GM19324 (cell line): Measurements from ENCODE around the gene SLCO3A1.

Experiments used
- ATAC-seq: cut with Tn5 transposase; IDR thresholded peaks from one replicate; pipeline ENCODE4 v1.9.1; 2021; ENCODE audit warnings: mild to moderate bottlenecking, moderate library complexity; ENCODE audit not compliant: unreplicated experiment, low FRiP score

Gene SLCO3A1

DNA sequence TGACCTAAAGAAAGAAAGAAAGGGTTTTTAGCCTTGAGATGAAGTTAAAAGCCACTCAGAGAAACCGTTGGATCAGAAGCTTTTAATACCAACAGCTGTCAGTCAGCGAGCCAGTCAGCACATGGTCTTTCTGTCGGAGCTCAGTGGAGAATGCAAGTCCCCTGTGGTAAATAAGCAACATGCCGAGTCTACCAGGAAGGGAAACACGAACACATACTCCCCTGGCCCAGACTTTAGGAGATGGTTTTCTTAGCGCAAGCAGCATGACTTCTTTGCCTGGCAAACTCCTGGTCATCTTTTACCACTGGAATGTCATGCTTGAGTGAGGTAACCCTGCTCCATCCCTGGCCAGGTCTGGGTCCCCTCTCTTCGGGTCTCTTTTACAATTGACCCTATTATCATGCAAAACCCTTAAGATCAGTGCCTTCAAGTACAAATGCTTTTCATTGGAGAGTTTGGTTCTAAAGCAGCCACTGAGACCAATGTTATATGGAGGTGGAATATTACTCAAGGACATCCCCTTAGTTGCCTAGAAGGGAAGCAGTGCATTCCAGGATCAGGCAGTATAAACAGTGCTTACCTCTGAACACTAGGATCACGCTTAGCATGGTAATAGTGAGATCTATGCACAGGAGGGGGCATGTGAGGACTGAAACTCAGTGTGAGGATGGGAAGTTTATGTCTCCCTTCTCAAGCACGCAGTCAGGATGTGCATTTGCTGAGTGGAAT is 28.2 kb downstream of the SLCO3A1 start:
- no peak for ATAC-seq

DNA sequence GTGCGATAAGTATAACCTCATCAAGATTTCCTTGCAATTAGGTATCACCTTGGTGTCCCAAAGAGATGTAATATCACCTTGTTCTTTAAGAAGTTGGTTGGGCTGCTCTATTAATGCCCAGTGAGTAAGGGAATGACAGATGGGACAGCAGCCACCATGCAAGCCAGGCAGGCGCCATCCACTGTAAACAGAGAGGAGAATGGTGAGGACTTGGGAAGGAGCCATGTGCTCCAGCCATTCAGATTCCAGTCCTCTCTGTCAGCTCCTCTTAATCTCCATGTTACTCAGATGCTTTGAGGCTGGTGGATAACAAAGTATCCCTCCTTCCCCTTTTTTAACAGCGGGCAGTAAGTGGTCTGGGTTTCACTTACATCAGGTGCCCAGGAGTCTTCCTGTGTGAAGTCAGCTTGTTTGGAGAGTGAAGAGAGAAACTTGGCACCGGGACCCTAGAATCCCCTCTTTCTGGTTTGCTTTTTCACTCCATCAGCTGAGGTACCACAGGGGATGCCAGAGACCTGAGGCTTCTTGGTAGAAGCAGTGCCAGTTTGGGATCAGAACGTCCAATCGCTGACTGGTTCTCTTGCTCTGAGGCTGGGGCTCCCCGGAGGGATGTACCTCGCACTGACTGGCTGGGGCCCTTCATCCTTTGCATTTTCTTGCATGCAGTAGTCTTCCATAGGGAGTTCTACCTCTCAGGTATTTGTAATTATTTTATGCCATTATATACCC is 29.5 kb downstream of the SLCO3A1 start:
- no peak for ATAC-seq

DNA sequence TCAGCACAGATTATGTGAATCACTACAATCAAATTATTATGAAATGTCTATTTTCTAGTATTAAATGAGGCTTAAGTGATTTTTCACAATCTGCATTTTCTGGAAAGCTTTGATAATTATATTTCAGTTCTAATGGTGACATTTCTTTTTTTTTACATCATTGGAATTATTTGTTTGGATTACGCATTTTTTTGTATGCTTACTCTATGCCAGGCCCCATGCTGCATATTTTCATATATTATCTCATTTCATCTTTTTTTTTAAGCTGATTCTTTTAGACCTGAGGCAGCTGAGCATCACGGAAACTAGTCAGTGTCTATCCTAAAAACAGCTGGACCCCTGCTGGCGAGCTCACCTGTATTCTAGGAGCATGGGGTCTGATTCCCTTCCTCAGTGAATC is 31.1 kb downstream of the SLCO3A1 start:
- no peak for ATAC-seq

DNA sequence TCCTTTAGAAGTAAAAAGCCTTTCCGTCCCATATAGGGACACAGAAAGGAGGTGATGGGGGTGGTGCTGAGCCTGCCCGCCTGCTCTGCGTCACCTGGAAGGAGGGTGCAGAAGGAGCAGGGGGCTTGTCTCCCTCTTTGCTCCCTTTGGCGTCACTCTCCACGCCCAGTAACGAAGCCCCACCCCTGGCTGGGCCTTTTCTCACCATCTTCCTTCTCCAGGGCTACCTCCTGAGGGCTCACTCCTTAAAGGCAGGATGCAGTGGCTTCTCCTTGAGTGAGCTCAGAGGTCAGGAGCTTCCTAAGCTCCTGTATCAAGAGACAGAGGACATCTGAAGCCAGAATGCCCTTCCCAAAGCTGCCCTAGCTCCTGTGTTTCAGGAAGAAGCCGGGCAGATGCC is 31.5 kb downstream of the SLCO3A1 start:
- ATAC-seq, result no peak

DNA sequence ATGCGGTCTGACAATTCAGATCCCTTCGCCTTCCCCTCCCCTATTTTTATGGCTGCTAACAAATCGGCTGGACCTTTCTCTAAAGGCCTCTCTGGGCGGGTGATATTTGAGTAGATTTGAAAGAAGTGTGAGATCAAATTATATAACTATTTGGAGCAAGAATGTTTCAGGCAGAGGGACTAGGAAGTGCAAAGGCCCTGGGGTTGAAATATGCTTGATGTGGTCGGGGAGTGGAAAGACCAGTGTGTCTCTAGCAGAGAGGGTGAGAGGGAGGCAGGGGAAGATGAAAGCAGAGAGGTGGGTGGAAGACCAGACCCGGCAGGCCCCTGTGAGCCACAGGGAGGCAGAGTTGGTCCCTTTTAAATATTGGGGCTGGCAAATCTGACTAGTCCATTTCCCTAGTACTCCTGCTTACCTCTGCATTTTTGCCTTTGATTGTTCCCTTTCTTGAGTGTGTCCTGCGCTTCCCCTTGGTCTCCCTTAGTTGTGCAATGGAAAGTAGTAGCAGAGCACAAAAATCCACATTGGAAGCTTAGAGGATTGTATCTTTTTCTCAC is 32.3 kb downstream of the SLCO3A1 start:
- no peak for ATAC-seq

DNA sequence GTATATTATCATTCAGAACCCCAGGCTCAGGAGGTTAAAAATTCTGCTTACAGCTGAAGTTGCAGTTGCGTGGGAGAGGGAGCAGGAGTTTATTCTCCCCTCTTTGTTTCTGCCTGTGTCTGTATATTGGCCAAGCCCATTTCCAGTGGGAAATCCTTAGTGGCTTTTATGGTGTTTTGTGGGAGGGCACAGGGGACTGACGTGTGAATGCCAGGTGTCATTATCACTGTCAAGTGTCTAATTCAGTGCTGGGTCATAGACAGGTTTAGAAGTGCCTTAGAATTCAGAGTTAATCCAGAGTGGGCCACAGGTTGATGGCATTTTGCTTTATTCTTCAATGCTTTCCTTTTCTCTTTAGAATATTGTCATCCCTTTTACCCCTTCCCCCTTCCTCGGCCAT is 33.4 kb downstream of the SLCO3A1 start:
- ATAC-seq, result no peak

DNA sequence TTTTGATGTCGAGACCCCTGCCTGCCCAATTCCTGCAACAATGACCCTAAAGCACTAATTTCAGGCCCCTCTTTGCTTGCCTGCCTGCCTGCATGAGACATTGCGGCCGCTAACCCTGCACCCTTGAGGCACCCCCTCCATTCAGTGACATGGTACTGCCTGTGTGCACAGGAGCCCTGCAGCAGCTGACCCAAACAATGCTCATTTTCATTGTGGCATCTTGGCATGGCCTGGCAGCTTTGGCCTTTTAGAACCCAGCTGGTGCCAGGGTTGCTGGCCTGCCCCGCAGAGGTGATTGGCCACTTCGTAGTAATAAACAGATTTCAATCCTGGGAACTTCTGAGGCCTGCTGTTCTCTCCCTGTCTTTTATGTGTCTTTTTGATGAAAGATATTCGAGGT is 33.8 kb downstream of the SLCO3A1 start:
- ATAC-seq, result no peak

DNA sequence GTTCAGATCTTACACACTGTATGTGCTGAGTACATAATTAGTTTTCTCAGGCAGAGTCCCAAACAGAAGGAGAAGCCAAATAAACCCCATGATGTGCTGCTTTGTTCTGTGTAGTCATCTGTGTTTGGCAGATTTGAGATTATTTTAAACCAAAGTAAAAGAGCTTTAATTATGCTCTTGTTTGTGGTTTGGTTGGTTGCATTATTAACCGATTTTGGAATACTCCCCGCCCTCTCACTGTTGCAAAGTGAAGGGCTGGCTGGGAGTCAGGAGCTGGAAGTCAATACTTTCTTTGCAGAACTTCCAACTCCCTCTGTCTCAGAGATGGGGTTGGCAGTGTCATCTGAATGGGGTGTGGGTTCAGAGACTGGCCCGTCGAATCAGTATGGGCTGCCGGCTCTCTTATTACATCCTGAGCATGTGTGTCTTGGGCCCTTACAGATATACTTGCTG is 34.4 kb downstream of the SLCO3A1 start:
- ATAC-seq, result no peak

DNA sequence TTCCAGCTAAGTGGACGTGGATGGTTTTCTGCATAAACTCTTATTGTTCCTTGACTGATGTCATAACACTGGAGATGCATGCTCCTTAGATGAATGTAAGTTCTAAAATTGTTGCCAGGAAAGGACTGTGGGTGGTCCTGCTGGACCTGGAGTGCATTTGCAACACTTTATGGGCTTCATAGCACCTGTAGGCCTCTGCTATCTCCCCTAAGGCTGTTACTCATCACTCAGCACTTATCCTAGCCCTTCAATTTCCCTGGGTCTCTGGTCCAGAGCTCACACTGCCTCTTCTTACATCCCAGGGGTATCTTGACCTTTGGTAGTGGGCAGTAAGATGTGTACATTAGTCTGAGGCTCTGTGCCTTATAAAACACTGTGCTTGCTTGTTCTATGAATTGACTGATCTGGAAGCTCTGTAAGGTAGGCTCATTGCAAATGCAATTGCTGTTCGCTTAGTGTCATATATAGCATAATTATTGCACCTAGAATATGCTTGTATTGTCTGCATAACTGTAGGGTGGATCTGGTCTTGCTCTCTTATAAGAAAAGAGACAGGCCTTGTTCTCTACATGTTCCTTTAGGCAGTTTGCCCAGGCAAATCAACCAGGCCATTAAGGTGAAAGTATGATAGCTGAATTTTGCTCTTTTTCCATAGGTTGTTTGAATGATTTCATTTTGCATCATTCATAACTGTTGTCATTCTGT is 35.8 kb downstream of the SLCO3A1 start:
- ATAC-seq, result no peak

DNA sequence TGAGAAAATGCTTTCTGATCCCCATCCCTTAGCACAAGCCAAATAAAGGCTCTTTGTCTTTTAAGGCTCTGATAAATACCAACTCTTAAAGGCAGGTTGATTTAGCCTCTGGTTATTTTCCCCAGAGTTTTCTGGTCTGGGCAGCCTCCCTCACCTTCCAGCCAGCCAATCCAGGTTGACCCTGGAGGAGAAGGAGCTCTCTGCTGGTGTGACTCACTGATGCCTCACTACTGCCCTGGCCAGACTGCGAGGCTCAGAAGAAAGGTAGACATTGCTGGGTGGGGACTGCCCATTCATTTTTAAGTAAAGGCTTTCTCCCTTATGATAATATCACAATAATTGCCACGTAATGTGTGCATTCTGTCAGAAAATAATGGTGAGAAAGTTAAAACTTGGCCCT is 37.1 kb downstream of the SLCO3A1 start:
- no peak for ATAC-seq

DNA sequence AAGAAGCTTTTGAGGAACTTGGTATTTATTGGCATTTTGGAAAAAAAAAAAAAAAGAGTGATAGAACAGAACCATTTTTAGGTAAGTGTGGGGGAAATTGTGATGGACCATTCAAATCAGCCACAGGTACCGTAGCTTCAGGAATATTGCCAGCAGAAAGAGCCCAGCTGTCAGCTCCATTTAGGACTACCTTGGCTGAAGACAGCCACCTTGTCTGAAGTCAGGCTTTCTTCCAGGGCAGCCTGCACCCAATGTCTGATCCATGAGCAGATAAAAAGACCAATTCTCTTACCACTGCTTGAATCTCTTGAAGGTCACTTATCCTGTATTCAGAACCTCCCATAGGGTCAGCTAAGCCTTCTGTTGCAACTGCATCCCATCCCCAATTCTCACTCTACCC is 37.6 kb downstream of the SLCO3A1 start:
- ATAC-seq, result no peak

DNA sequence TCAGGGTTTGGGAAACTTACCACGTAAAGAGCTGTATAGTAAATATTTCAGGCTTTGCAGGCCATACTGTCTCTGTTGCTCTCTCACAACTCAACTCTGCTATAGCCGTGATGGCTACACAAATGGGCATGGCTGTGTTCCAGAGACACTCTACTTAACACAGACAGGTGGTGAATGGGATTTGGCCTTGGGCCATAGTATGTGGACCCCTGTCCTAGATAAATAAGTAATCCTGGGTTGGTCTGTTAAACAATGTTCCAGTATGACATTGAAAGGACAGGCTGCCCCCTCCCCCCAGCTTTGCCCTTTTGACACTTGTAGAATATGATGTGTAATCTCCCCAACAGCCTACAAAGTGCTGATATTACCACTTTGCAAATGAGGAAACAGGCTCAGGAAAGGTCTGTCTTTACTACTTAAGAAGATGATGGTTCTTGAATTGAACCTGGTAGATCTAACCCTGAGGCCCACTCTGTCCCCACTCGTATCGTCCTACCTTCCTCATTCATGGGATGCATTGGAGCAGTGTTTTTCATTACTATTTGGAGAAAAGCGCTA is 38.4 kb downstream of the SLCO3A1 start:
- no peak for ATAC-seq

DNA sequence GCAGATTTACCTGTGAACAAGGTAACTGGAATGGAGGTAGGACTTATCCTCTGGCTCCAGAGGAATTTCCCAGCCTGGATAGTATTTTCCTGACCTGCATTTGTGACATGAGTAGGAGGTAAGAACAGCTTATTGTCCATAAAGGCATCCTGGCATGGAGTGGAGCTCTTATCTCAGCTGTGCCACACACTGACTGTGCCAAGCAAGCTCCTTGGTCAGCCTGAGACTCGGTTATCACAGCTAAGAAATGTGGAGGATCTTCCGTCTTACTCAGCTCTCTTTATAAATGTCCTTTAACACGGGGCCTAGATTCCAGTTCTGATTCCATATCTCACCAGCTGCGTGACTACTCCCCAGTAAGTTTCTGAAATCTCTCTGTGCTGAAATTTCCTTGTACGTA is 38.9 kb downstream of the SLCO3A1 start:
- ATAC-seq, result no peak

DNA sequence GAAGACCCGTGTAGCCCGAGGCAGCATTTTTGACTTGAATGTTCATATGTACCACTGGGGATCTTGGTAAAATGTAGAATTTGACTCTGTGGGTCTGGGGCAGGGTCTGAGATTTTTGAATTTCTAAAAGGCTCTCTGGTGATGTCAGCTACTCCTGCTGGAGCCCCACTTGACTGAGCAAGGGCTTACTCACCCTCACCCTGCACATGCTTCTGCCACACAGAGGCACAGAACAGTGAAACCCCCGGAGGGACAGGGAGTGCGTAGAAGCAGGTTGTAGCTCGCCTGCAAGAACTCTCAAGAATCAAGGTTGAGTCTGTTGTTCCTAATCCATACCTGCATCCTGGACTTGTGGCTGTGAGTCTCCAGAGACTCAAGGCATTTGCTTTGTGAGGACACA is 41.1 kb downstream of the SLCO3A1 start:
- no peak for ATAC-seq

DNA sequence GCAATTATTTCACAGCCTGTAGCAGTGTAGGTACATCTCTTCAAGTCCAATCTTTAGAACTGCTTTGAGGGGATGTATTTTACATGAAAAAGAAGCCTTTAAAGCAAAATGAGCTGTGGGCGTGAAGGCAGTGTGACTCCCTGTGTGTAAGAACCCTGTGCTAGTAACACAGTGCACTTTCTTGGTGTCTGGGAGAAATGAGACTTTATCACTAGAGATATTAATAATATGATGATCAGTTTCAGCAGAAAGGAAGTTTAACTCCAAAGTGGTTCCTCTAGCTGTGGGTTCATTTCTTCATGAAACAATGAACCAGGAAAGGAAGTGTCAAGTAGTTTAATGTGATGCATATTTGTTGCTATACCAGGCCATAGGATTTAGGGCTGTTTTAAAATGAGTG is 41.5 kb downstream of the SLCO3A1 start:
- ATAC-seq, result no peak

DNA sequence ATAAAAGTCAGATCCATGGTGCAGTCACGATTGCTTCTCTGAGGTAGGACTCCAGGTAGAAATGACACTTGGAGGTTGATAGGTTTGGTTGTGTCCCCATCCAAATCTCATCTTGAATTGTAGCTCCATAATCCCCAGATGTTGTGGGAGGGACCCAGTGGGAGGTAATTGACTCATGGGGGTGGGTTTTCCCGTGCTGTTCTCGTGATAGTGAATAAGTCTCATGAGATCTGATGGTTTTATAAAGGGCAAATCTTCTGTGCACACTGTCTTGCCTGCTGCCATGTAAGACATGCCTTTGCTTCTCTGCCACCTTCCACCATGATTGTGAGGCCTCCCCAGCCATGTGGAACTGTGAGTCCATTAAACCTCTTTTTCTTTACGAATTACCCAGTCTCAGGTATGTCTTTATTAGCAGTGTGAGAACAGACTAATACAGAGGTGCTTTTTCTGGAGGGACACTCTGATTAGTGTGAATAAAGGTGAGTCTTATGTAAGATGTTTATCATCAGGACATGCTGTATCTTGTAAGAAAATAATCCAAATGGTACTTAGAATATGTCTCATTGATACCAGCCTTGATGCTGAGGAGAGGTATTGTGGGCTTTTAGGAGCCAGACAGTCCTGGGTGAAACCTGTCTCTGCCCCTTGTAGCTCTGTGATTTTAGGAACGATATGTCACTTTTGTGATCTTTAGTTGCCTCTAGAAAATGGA is 43.0 kb downstream of the SLCO3A1 start:
- ATAC-seq, result no peak

DNA sequence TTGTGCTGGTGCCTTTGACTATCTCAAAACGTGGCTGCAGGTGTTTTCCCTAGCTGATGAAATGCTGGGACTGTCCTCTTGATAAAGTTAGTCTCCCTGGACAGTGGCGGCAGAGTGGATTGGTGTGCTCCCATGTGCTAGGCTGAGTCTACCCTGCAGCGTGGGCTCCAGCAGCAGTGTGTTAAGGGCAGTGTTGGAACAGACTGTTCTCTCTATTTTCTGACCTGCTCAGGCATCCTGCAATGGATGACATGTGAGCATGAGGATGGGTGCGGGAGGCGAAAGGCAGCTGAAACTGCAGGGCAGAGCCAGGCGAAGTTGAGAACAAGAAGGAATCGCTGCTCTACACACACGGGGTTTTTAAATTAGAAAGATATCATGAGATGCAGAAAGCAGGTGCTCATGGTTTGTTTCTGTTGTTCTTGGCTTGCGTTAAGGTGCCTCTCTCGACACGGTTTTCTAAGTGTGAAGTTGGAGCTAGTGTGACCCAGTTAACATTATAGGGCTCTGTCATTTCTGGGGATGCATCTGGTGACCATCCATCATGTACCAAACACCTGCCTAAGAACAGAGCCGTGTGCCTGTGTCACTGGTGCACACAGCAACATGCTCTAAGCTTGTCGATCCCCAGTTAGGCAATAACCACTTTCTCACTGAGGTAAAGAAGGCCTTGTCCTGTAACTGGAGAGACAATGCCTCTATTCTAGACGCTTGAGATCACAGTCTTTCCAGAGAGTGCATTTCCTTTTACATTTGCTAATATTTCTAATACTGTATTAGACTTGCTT is 44.3 kb downstream of the SLCO3A1 start:
- ATAC-seq, result no peak

DNA sequence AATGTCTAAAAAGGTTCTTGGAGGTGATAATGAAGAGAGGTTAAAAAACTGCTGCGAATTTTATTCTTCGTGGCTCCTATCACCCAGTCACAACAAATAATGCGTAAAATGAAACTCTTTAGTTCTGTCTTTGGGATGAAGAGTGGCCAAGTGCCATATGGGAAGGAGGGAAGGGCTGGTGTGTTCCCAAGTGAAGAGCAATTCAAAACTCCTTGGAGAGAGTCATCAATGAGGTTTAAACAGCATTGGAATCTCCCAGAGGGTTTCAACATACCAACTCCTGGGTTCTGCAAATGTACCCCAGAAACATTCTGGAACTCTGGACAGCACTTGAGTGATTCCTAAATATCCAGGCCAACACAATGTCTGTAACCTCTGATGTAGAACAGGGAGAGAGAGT is 45.3 kb downstream of the SLCO3A1 start:
- no peak for ATAC-seq

DNA sequence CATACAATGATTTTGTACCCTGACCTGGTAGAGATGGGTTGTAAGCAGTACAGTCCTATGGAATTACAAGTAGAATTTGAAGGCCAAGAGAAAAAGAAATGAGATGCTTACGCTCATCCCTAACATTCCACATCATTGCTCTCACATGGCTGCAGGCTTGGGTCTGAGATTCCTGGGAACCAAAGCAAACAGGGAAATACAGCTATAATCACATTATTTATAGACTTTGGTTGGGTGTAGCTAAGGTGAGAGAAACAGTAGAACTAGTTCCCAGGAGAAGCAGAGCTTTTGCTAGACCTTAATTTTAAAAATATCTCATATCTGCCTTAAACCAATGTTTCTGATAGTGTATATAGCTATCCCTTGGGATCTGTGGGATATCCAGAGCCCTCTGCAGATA is 51.4 kb downstream of the SLCO3A1 start:
- no peak for ATAC-seq

DNA sequence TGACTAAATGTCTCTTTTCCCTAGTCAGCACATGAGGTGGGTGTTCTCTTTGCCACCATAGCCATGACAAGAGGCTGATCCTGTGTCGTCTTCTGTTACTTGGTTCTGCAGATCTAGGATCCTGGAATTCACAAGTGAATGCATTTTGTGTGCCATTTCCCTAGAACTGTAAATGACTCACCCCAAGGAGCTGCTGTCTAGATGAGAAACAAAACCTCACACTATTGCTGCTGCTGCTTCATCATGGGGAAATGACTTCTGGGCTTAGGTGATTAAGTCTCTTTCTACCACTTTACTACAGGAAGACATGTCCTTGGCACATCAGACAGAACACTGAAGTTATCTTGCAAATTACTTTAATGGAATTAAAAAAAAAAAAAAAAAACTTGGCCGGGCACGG is 54.9 kb downstream of the SLCO3A1 start:
- no peak for ATAC-seq
